Heart left ventricle (tissue), 16 donors: ENCODE results near the gene CFAP54. TPM values are rescaled to one million over a fixed set of nuclear protein-coding genes. Genes with fewer than 3 reads are reported as not detected.

Source experiments
- ATAC-seq, 4 donors: fragments of 200-7000 bp; cut with Tn5 transposase; one replicate each; pipeline ENCODE4 v1.9.1; 2020 to 2022; ENCODE audit warnings: moderate library complexity in 4 of 4, mild to moderate bottlenecking in 3 of 4, moderate number of reproducible peaks in 1 of 4
- DNase-seq, 5 donors: peaks; one replicate each; pipeline ENCODE4 v3.0.0-alpha.2; 2020
- H3K27ac ChIP-seq, 12 donors: fragments of 200-600 bp; sonication (generic) in 4 of 12; one replicate each; pipeline versions ENCODE4 v1.5.0 to v1.8.0; 2016 to 2022; ENCODE audit warnings: mild to moderate bottlenecking in 2 of 12
- H3K27me3 ChIP-seq, 9 donors: fragments of 200-600 bp; sonication (generic) in 2 of 9; one replicate each; pipeline versions ENCODE4 v1.5.1 to v1.8.0; 2016 to 2022; ENCODE audit warnings: mild to moderate bottlenecking in 3 of 9
- H3K36me3 ChIP-seq, 9 donors: fragments of 200-600 bp; sonication (generic) in 2 of 9; one replicate each; pipeline versions ENCODE4 v1.5.0 to v1.8.0; 2018 to 2022; ENCODE audit warnings: mild to moderate bottlenecking in 2 of 9
- H3K4me1 ChIP-seq, 12 donors: fragments of 200-600 bp; sonication (generic) in 4 of 12; one replicate each; pipeline versions ENCODE4 v1.5.0 to v1.8.0; 2016 to 2022; ENCODE audit warnings: mild to moderate bottlenecking in 3 of 12
- H3K4me3 ChIP-seq, 12 donors: fragments of 200-600 bp; sonication (generic) in 4 of 12; one replicate each; pipeline versions ENCODE4 v1.5.0 to v1.8.0; 2017 to 2022; ENCODE audit warnings: mild to moderate bottlenecking in 9 of 12, moderate library complexity in 4 of 12
- H3K9me3 ChIP-seq, 12 donors: fragments of 200-600 bp; sonication (generic) in 4 of 12; one replicate each; pipeline versions ENCODE4 v1.5.0 to v1.8.0; 2016 to 2022; ENCODE audit warnings: mild to moderate bottlenecking in 1 of 12
- CTCF ChIP-seq, 12 donors: fragments of 200-600 bp; sonication (generic) in 4 of 12; IDR thresholded peaks; one replicate each; pipeline versions ENCODE4 v1.5.0 to v1.8.0; 2018 to 2022; ENCODE audit warnings: antibody characterized with exemption in 12 of 12, mild to moderate bottlenecking in 5 of 12
- POLR2A ChIP-seq, 2 donors: fragments of 450-650 bp; IDR thresholded peaks; one replicate each; pipeline ENCODE4 v1.6.1; 2017; ENCODE audit warnings: antibody characterized with exemption in 2 of 2, mild to moderate bottlenecking in 2 of 2, moderate library complexity in 2 of 2
- WGBS, 4 donors: extraction: QIAGEN DNeasy Blood & Tissue Kit in 2 of 4; methylation state at CpG; one replicate each; pipeline versions ENCODE4 v1.1.5 to v1.1.7; 2013 to 2018; 5-methylcytosine and 5-hydroxymethylcytosine counted together
- intact Hi-C, 10 donors: fragments of 100-400 bp; cut with DNase I; formaldehyde crosslinking; loops; one replicate each; pipeline versions ENCODE4 v1.11.1 to v1.14.2; 2022
- polyA plus RNA-seq, 2 donors: library from polyadenylated mRNA; stranded (reverse); fragments of 200-250 nt; gene quantifications; one replicate each; pipeline ENCODE4 v1.2.3, GENCODE V29; 2013
- total RNA-seq, 9 donors: library from RNA; depleted of rRNA in 2 of 9; stranded (reverse); fragments of >200 nt in 2 of 9; fragmentation: NEBNext Ultra II Directional in 3 of 9; extraction: Animal tissue kit (Norgen Biotek cat#: 25700) in 3 of 9; gene quantifications; one replicate each; pipeline versions ENCODE4 v1.1.0 to v1.2.4, GENCODE V29; 2016 to 2023
- donor health status: ischemic (EF 13 %, LVEDD 7.1; RV severe dilation, severe dysfunction).
- donor health status: healthy with polysubstance abuse.
- donor health status: DM: no; HTN: yes; CAD: no.
- donor health status: DM: no; HTN: no; CAD: no.
- donor health status: ischemic (EF 25% LVEDD 6.9; RV normal size, moderate dysfunction).
- donor health status: ischemic (EF 25% LVEDD 5.7; RV mildly dilated, moderate dysfunction).
- donor health status: healthy.
- donor health status: DM: yes; HTN: yes; CAD: no.
- donor health status: ischemic (EF 35%, LVEDD 5.7; RV mildly dilated, moderate dysfunction).
- donor health status: nonischemic (EF 11% LVEDD 7.7; RV severe dilation, severe dysfunction).
- donor health status: DM: yes; HTN: yes; CAD: no.
- donor health status: PGD.
- donor health status: ischemic (EF 29% LVEDD 5.4; RV normal size, mild dysfunction).
- donor health status: nonischemic (EF 23%, LVEDD 6.1; RV moderate dilation, normal function).

CFAP54 gene
- total and polyA plus RNA-seq, 11 donors = 0.07 to 0.79 (median 0.13) TPM; not detected in 1

DNA sequence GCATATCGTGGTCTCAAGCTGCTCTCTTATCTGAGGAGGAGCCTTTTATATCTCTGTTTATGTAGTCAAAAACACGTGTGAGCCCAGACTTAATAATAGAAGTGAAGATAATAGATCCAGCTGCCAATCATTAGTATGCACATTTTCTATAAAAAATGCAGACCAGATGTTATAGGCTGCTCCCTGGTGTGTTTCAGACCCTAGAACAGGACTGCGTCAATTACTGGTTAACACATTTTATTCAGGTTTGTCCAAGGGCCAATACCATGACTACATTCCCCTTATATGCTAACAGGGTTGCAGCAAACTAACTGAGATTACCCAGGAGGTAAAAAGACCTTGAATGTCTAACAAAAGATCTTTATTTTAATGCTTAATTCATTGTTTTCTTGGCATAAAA is 319.2 kb downstream of the CFAP54 start:
- Histone ChIP-seq H3K4me1 (no peaks in the 10 kb centered on the region), H3K4me3 (no peak overlapping the region), H3K27me3 (no peaks in the 10 kb centered on the region), H3K9me3 (peaks cover 0 to 24% (median 8%) of the 10 kb centered on the region in 12 donors), H3K36me3 (no peaks in the 10 kb centered on the region), H3K27ac (no peak overlapping the region)
- no peak for DNase-seq
- no peak for TF ChIP-seq CTCF (IDR thresholded peaks at IDR 0.05)
- WGBS, 4 donors = 46 to 56% (median 55%) methylated on average over 3 of the region's 3 CpGs
- intact Hi-C loops = no loop called here
- ATAC-seq = no peak

DNA sequence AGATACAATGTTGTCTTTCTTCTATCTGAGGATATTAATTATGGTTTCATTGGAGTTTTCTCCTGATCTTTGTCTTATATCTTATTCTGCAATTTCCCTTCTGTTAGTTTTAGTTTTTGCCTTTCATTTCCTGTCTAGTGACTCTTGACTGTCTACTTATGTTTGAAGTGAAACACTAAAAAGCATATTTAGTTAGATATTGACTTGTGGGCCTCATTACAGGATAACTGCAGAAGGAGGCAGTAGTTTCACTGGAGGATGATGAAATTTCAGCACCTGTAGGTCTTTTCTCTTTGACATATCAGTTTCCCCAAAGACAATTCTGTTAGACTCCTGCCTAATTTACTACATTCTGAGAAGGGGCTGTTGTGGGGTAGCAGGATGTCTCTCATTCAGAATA is 320.1 kb downstream of the CFAP54 start:
- Histone ChIP-seq H3K4me3 (no peak overlapping the region), H3K9me3 (peaks cover 0 to 15% (median 4%) of the 10 kb centered on the region in 12 donors), H3K27me3 (no peaks in the 10 kb centered on the region), H3K36me3 (no peaks in the 10 kb centered on the region), H3K4me1 (no peaks in the 10 kb centered on the region), H3K27ac (no peak overlapping the region)
- intact Hi-C loops = no loop called here
- DNase-seq (no peak), ATAC-seq (no peak)
- no peak for TF ChIP-seq POLR2A (IDR thresholded peaks at IDR 0.05)

GRCh38 chr12:96810057-96810456 is 320.7 kb downstream of the CFAP54 start:
- ATAC-seq (no peak), DNase-seq (no peak)
- intact Hi-C loops = no loop called here
- Histone ChIP-seq H3K27ac (no peak overlapping the region), H3K4me3 (no peak overlapping the region), H3K9me3 (peaks cover 0 to 10% (median under 1%) of the 10 kb centered on the region in 12 donors), H3K27me3 (no peaks in the 10 kb centered on the region), H3K4me1 (no peaks in the 10 kb centered on the region), H3K36me3 (no peaks in the 10 kb centered on the region)
- TF ChIP-seq POLR2A (IDR thresholded peaks at IDR 0.05) = no peak
- no peak for TF ChIP-seq CTCF (IDR thresholded peaks at IDR 0.05)
- WGBS, 4 donors = 67 to 72% (median 70%) methylated on average over 2 of the region's 2 CpGs

GRCh38 chr12:96810477-96810876 is 321.1 kb downstream of the CFAP54 start:
- H3K27ac ChIP-seq = no peak overlapping the region
- H3K9me3 ChIP-seq = peaks cover 0 to 6% (median 0%) of the 10 kb centered on the region in 12 donors
- ATAC-seq (no peak), DNase-seq (no peak)
- no peak overlapping the region for H3K4me3 ChIP-seq
- no peaks in the 10 kb centered on the region for H3K36me3 ChIP-seq
- no peaks in the 10 kb centered on the region for H3K27me3 ChIP-seq
- H3K4me1 ChIP-seq = no peaks in the 10 kb centered on the region
- TF ChIP-seq POLR2A (IDR thresholded peaks at IDR 0.05) = no peak
- TF ChIP-seq CTCF (IDR thresholded peaks at IDR 0.05) = no peak
- intact Hi-C loops = no loop called here
- WGBS, 4 donors = 89 to 98% (median 91%) methylated on average over 3 of the region's 3 CpGs

- 61 to 71% (median 64%) methylated on average over 3 of the region's 3 CpGs for WGBS, 4 donors
- no peak overlapping the region for H3K4me3 ChIP-seq
- H3K27me3 ChIP-seq = no peaks in the 10 kb centered on the region
- ATAC-seq (no peak), DNase-seq (no peak)
- intact Hi-C loops = no loop called here
- H3K27ac ChIP-seq = no peak overlapping the region
- no peaks in the 10 kb centered on the region for H3K36me3 ChIP-seq
- TF ChIP-seq CTCF (IDR thresholded peaks at IDR 0.05) = no peak
- no peak for TF ChIP-seq POLR2A (IDR thresholded peaks at IDR 0.05)
- peaks cover 0 to 4% (median 0%) of the 10 kb centered on the region in 12 donors for H3K9me3 ChIP-seq
- no peaks in the 10 kb centered on the region for H3K4me1 ChIP-seq
Observed at GRCh38 chr12:96811083-96811482, 321.7 kb downstream of the CFAP54 start.
